DND-41 (cell line): ENCODE results near the gene COMP.

Experiments
- ATAC-seq: fragments of 200-7000 bp; cut with Tn5 transposase; 3 replicates; pipeline ENCODE4 v1.9.1; 2021; ENCODE audit warnings: low read depth; ENCODE audit not compliant: insufficient read depth
- DNase-seq: peaks from one replicate; pipeline ENCODE4 v3.0.0-alpha.2; 2020
- H2AFZ ChIP-seq: 2 replicates; pipeline ENCODE4 v1.6.0; 2012; ENCODE audit warnings: low read depth, low read length
- H3K27ac ChIP-seq: 2 replicates; pipeline ENCODE4 v1.5.1; 2012; ENCODE audit warnings: low read length, inconsistent platforms
- H3K27me3 ChIP-seq: fragments of 200-600 bp; sonication (generic); 2 replicates; pipeline ENCODE4 v1.6.0; 2012; ENCODE audit warnings: low read length, mild to moderate bottlenecking, inconsistent platforms; ENCODE audit not compliant: insufficient read depth, poor library complexity
- H3K36me3 ChIP-seq: 2 replicates; pipeline ENCODE4 v1.5.1; 2012; ENCODE audit warnings: low read length, inconsistent platforms; ENCODE audit not compliant: insufficient read depth
- H3K4me1 ChIP-seq: 2 replicates; pipeline ENCODE4 v1.5.1; 2012; ENCODE audit warnings: mild to moderate bottlenecking, low read length; ENCODE audit not compliant: insufficient read depth
- H3K4me2 ChIP-seq: 2 replicates; pipeline ENCODE4 v1.6.0; 2012; ENCODE audit warnings: mild to moderate bottlenecking, moderate library complexity, low read length, inconsistent platforms; ENCODE audit not compliant: insufficient read depth
- H3K4me3 ChIP-seq, 2 experiments: fragments of 200-600 bp in 1 of 2; shearing (Covaris generic) in 1 of 2; 2 replicates each; pipeline ENCODE4 v1.5.1; 2012 to 2016; ENCODE audit warnings: inconsistent platforms in 2 of 2, low read length in 2 of 2, mild to moderate bottlenecking in 2 of 2, low read depth in 1 of 2, moderate library complexity in 1 of 2
- H3K79me2 ChIP-seq: 2 replicates; pipeline ENCODE4 v1.6.0; 2012; ENCODE audit warnings: low read length, inconsistent platforms; ENCODE audit not compliant: insufficient read depth
- H3K9ac ChIP-seq: 2 replicates; pipeline ENCODE4 v1.6.0; 2012; ENCODE audit warnings: low read depth, mild to moderate bottlenecking, inconsistent platforms, low read length, moderate library complexity
- H3K9me3 ChIP-seq: 2 replicates; pipeline ENCODE4 v1.5.1; 2012; ENCODE audit warnings: low read length, moderate library complexity, mild to moderate bottlenecking, inconsistent platforms; ENCODE audit not compliant: insufficient read depth, severe bottlenecking
- H4K20me1 ChIP-seq: 2 replicates; pipeline ENCODE4 v1.6.0; 2012; ENCODE audit warnings: low read length; ENCODE audit not compliant: insufficient read depth
- CTCF ChIP-seq: IDR thresholded peaks from 2 replicates; pipeline ENCODE4 v1.5.1; 2012; ENCODE audit warnings: borderline replicate concordance, low read length, moderate library complexity, mild to moderate bottlenecking; ENCODE audit not compliant: poor library complexity, severe bottlenecking; ENCODE audit errors: extremely low read depth
- EZH2 ChIP-seq: IDR thresholded peaks from 3 replicates; pipeline ENCODE4 v1.6.1; 2012; ENCODE audit warnings: borderline replicate concordance, low read depth, mild to moderate bottlenecking, moderate library complexity, low read length, inconsistent platforms; ENCODE audit not compliant: severe bottlenecking

The COMP gene

GRCh38 chr19:18756896-18757295 lies 34.2 kb downstream of the COMP start:
- ATAC-seq (no peak), DNase-seq (no peak)
- Histone ChIP-seq H3K36me3 (no peaks in the 10 kb centered on the region; the same call in 1 of the 2 replicates), H3K79me2 (no peaks in the 10 kb centered on the region), H3K27me3 (no peaks in the 10 kb centered on the region), H3K4me2 (no peak overlapping the region), H3K27ac (no peak overlapping the region), H3K4me3 (no peak overlapping the region), H4K20me1 (no peaks in the 10 kb centered on the region), H3K9me3 (no peaks in the 10 kb centered on the region), H3K9ac (no peak overlapping the region), H2AFZ (no peak overlapping the region), H3K4me1 (no peaks in the 10 kb centered on the region)
- TF ChIP-seq EZH2: no peak
- TF ChIP-seq CTCF: no peak

- Histone ChIP-seq H3K36me3 (no peaks in the 10 kb centered on the region; the same call in 1 of the 2 replicates), H3K27me3 (no peaks in the 10 kb centered on the region)
- TF ChIP-seq CTCF (no peak), EZH2 (no peak)
Measured at GRCh38 chr19:18754501-18754900, 36.6 kb downstream of the COMP start.

GRCh38 chr19:18751571-18751970 lies 39.5 kb downstream of the COMP start:
- Histone ChIP-seq H3K9ac (no peak overlapping the region), H3K36me3 (no peaks in the 10 kb centered on the region; the same call in 1 of the 2 replicates), H3K4me3 (no peak overlapping the region), H3K4me2 (no peak overlapping the region), H3K27ac (no peak overlapping the region), H3K4me1 (no peaks in the 10 kb centered on the region), H3K27me3 (no peaks in the 10 kb centered on the region), H2AFZ (no peak overlapping the region), H4K20me1 (no peaks in the 10 kb centered on the region), H3K79me2 (no peaks in the 10 kb centered on the region), H3K9me3 (no peaks in the 10 kb centered on the region)
- no peak for TF ChIP-seq EZH2
- TF ChIP-seq CTCF: no peak
- ATAC-seq: no peak
- no peak for DNase-seq

More at GRCh38 chr19:18754501-18754900, 36.6 kb downstream of the COMP start:
- Histone ChIP-seq H4K20me1 (no peaks in the 10 kb centered on the region), H3K4me3 (no peak overlapping the region), H3K79me2 (no peaks in the 10 kb centered on the region), H2AFZ (no peak overlapping the region), H3K9ac (no peak overlapping the region), H3K9me3 (no peaks in the 10 kb centered on the region), H3K27ac (no peak overlapping the region), H3K4me1 (no peaks in the 10 kb centered on the region), H3K4me2 (no peak overlapping the region)
- ATAC-seq: no peak
- DNase-seq: no peak
